Erythroblast (primary cell): ENCODE results near the gene GAGE13.
"Not testable (repeated sequence)": the region's sequence is repeated elsewhere in the genome, so short reads cannot be mapped to it uniquely, and the experiment has no call there.

Experiments
- GATA1 ChIP-seq: IDR thresholded peaks from 2 replicates; pipeline ENCODE4 v1.6.1; 2011; ENCODE audit warnings: low read depth, mild to moderate bottlenecking, control low read depth, low read length, moderate library complexity
- POLR2A ChIP-seq: IDR thresholded peaks from 2 replicates; pipeline ENCODE4 v1.6.1; 2011; ENCODE audit warnings: mild to moderate bottlenecking, low read length

DNA sequence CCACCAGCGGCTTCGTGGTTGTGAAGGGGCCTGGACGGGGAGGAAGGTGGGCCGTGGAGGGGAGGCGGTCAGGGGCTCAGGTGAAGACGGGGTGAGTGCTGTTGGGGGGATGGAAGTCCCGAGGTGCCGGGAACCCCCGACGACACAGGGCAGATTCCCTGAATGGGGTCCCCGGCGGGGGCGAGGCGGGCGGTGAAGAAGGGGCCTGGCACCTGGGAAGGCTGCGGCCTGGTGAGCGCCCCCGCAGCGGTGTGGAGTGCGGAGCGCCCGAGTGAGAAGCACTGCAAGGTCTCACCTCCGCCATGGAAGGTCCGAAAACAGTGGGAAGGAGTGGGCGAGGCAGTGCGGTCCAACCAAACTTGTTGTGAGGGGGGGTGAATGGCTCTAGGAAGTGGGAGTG, 459 bp downstream of the GAGE13 start:
- not testable (repeated sequence) for TF ChIP-seq POLR2A, GATA1
